T-helper 2 cell treated with Interferon-gamma antibody and Interleukin-4, amounts not matched to agents 5 μg/mL and 100 μg/mL, for 36 hours (primary cell): ENCODE measurements around the gene PGLYRP2.
A peak's percentile ranks its signal among the peaks of the same experiment; 100 is the strongest.

ENCODE experiments used
- DNase-seq: peaks from one replicate; pipeline ENCODE4 v3.0.0; 2021; ENCODE audit warnings: low spot score
- H3K27ac Mint-ChIP-seq: one replicate; pipeline ENCODE4 v1.8.0; 2021; ENCODE audit warnings: mild to moderate bottlenecking, mixed read lengths
- H3K27me3 Mint-ChIP-seq: one replicate; pipeline ENCODE4 v1.8.0; 2021; ENCODE audit warnings: low read depth, mixed read lengths
- H3K36me3 Mint-ChIP-seq: one replicate; pipeline ENCODE4 v1.8.0; 2021; ENCODE audit warnings: low read depth, mixed read lengths
- H3K4me1 Mint-ChIP-seq: one replicate; pipeline ENCODE4 v1.8.0; 2021; ENCODE audit warnings: low read depth, mixed read lengths
- H3K4me3 Mint-ChIP-seq: one replicate; pipeline ENCODE4 v1.8.0; 2022; ENCODE audit warnings: mild to moderate bottlenecking, moderate library complexity, mixed read lengths
- H3K9me3 Mint-ChIP-seq: one replicate; pipeline ENCODE4 v1.8.0; 2021; ENCODE audit warnings: mixed read lengths

Gene PGLYRP2

DNA sequence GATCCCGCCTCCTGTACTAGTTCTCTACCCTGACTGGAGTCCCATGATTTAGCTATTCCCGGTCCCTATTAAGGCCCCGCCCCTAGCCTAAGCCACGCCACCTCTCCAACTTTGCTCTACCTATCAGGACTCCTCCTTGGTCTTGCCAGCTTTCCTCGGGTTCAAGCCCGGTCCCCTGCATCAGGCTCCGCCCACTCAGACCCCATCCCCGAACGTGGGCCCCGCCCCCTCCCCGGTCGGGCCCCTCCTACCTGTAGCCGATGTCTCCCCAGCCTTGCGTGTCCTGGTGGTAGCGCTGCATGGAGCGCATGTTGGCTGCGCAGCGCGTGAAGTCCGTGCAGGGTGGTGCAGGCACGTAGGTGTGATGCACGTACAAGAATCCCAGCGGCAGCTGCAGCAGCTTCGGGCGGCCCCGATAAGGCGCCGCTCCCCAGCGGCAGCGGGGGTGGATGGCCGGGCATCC is 7.6 kb downstream of the PGLYRP2 start:
- Mint-ChIP-seq H3K27me3 (peaks cover 13% of the 10 kb centered on the region), H3K9me3 (no peaks in the 10 kb centered on the region), H3K4me3 (no peak overlapping the region), H3K36me3 (peaks cover 9% of the 10 kb centered on the region), H3K4me1 (peaks cover 34% of the 10 kb centered on the region), H3K27ac (no peak overlapping the region)
- DNase-seq = no peak

DNA sequence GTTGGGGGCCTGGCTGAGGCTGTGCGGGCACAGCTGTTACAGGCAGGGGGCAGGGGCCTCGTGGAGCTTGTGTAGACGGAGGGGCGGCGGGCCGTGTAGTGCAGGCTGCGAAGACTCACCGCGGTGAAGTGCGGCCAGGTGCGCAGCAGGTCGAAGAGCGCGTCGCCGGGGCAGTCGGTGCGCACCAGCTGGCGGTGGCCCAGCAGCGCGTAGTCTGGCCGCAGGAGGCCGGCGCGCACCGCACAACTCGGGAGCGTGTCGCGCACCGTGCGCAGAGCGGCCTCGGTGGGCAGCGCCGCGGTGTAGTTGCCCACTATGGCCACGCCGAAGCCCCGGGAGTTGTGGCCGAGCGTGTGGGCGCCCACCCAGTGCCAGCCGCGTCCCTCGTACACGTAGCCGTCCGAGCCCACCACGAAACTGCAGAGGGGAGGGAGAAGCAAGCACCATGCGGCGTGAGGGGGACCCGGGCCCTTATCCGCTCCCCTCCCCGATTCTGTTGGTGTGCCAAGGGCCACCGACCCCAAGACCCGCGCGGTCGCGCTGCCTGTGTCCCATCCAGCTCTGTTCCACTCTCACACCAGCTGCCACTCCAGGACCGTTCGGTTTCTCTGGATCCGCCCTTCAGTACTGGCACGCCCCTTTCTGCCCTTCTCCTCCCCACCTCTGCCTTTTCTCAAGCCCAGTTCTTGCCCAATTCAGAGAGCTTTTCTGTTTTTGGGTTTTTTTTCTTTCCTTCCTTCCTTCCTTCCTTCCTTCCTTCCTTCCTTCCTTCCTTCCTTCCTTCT is 9.6 kb downstream of the PGLYRP2 start:
- no peaks in the 10 kb centered on the region for H3K9me3 Mint-ChIP-seq
- peaks cover 44% of the 10 kb centered on the region for H3K4me1 Mint-ChIP-seq
- DNase-seq = no peak
- H3K4me3 Mint-ChIP-seq = peak overlapping the region; percentile 56
- H3K27me3 Mint-ChIP-seq = peaks cover 13% of the 10 kb centered on the region
- peak overlapping the region; percentile 17 for H3K27ac Mint-ChIP-seq
- peaks cover 12% of the 10 kb centered on the region for H3K36me3 Mint-ChIP-seq

DNA sequence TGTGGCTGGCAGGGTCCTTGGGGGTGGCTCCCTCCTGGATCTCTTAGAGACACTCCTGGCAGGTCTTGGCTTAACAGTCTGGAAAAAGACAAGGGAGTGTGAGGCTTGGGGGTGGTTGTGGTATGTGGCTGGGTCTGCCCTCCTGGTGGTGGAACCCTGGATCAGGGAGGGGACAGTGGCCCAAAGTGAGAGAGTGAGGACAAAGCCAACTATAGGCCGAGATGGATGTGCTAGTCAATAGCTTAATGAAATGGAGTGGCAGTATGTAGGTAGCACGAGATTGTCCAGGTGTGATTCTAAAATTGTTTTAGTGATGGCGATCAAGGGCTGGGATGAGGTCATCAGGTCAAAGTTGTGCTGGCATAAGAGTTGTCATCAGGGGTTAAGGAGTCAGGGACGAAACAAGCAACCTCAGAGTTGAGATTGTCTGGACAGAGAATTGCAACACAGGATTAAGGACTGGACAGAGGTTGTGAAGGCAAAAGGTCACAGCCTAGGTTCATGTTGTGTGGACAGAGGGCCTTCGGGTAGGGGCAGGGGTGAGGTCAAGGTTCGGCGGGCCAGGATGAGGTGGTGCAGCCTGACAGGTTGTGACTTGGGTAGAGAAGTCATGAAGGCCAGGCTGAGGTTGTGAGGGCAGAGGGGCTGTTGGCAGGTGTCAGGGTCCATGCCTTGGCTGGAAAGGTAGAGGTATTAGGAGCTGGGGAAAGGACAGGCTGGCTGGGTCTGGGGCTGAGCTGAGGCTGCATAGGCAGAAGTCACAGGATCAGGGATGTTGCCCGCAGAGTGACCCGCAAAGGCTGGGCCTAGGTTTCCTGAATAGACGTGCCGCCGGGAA is 10.4 kb downstream of the PGLYRP2 start:
- peaks cover 47% of the 10 kb centered on the region for H3K4me1 Mint-ChIP-seq
- H3K27ac Mint-ChIP-seq = no peak overlapping the region
- peak overlapping the region; percentile 38 for H3K4me3 Mint-ChIP-seq
- H3K27me3 Mint-ChIP-seq = peaks cover 13% of the 10 kb centered on the region
- peaks cover 14% of the 10 kb centered on the region for H3K36me3 Mint-ChIP-seq
- no peak for DNase-seq
- H3K9me3 Mint-ChIP-seq = no peaks in the 10 kb centered on the region

DNA sequence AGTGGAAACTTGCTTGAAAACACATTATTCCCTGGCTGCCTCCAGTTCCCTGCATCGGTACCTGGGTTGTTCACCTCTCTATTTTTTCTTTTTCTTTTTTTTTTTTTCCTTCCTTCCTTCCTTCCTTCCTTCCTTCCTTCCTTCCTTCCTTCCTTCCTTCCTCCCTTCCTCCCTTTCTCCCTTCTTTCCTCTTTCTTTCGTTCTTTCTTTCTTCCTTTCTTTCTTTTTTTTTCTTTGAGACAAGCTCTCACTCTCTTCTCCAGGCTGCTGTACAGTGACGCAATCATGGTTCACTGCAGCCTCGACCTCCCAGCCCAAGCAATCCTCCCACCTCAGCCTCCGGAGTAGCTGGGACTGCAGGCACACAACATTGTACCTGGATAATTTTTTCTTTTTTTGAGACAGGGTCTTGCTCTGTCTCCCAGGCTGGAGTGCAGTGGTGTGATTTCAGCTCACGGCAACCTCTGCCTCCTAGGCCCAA is 11.5 kb downstream of the PGLYRP2 start:
- peaks cover 22% of the 10 kb centered on the region for H3K36me3 Mint-ChIP-seq
- peak overlapping the region; percentile 63 for H3K4me3 Mint-ChIP-seq
- H3K4me1 Mint-ChIP-seq = peaks cover 47% of the 10 kb centered on the region
- peak overlapping the region; percentile 53 for H3K27ac Mint-ChIP-seq
- no peak for DNase-seq
- H3K27me3 Mint-ChIP-seq = peaks cover 13% of the 10 kb centered on the region
- no peaks in the 10 kb centered on the region for H3K9me3 Mint-ChIP-seq

DNA sequence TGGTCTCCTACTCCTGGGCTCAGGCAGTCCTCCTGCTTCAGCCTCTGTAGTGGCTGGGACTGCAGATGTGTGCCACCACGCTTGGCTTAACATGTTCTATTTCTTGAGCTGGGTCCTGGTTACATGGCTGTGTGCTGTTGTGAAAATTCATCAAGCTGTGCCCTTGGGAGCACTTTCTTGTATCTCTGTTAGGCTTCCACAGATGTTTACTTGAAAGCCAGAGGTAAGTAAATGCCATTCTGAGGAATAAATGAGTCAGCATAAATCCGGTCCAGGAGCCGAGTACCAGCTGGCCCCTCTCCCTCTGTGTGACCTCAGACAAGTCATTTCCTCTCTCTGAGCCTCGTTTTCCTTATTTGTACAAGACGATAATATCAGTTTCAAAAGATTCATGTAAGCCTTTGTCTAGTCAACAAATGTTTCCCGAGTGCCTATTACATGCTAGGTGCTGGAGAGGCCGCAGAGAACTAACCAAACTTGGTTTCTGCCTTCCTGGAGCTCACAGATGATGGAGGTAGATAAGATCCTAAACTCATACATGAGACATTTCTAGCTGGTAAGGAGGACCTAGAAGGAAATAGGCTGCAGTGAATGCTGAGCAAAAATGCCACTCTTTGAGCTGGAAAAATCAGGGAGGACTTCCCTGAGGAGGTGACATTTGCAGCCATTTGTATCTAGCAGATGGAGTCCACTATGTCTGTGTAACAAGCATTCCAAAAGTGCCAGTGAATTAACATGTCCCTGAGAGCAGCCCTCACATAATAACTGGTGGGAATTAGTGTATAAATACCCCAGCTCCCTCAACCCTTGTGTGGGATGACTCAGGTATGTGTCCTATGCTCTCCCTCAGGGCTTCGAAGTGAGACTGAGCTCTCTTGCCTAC is 12.2 kb downstream of the PGLYRP2 start:
- peak overlapping the region; percentile 92 for H3K27ac Mint-ChIP-seq
- peak overlapping the region; percentile 78 for H3K4me3 Mint-ChIP-seq
- H3K27me3 Mint-ChIP-seq = peaks cover 13% of the 10 kb centered on the region
- H3K4me1 Mint-ChIP-seq = peaks cover 52% of the 10 kb centered on the region
- DNase-seq = peak; percentile 82
- H3K9me3 Mint-ChIP-seq = no peaks in the 10 kb centered on the region
- H3K36me3 Mint-ChIP-seq = peaks cover 26% of the 10 kb centered on the region

DNA sequence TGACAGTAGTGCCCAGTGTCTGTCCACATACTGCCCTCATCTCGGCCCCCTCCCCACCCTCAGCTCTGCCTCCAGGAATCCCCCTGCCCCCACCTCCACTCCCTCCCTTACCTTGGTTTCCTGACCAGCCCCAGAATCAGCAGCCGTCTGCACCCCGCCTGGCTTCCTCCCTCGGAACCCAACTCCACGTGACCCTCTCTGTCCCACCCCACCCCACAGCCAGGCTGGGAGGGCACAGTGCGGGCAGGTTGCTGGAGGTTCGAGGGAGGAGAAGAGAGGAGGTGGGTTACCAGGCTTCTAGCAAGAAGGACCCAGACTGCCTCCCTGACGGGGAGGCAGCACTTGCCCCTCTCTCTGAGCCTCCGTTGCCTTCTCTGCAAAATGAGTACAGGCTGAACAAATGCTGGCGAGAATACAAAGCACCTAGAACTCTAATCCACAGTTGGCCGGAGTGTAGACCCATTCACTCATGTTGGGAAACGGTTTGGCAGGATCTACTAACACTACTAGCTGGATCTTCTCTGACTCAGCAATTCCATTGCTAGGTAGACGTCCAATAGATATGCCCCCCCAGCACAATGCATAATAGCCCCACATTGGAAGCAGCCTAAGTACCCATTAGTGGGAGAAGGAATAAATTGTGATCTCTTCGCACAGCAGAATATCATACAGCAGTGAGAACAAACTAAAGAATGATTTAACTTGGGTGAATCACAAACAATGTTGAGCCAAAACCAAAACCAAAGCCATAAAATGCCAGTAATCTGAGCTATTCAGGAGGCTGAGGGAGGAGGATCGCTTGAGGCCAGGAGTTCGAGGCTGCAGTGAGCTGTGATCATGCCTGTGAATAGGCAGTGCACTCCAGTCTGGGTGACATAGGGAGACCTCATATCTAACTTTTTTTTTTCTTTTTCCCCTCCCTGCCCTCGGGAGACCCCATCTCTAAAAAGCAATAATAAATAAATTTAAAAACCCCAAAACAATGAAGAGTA is 14.6 kb downstream of the PGLYRP2 start, which contains the start of gene RASAL3:
Gene RASAL3 (minus strand): TSS at position 151 of the 992 bp plus-strand sequence. CDS start 186 bp downstream, outside the sequence.
- Mint-ChIP-seq H3K4me3 (peak within 1 kb of the TSS; percentile 92), H3K4me1 (peaks cover 58% of the 10 kb centered on the region), H3K27me3 (peaks cover 9% of the 10 kb centered on the region), H3K9me3 (no peaks in the 10 kb centered on the region), H3K36me3 (peaks cover 42% of the 10 kb centered on the region), H3K27ac (peak within 1 kb of the TSS; percentile 88)
- DNase-seq = peak; percentile 50

DNA sequence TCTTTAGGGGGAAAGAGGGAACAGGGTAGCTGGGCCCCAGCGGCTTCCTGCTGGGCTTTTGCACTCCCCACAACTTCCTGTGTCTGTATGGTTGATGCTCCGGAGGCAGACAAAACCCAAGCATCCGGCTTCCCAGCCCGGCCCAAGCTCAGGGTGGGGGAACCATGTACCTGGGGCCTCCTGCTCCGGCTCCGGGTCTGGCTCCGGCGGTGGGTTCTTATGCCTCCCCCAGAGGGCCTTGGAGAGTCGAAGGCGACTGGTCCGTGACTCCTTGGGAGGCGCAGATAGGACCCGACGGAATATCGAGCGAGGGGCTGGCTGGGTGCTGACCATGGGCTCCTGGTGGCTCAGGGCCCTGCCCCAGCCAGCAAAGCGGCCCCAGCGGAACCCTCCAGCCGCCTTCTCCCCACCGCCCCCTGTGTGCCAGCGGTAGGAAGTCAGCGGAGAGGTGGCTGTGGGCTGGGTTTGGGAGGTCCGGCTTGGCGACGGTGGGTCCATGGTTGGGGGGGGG is 15.4 kb downstream of the PGLYRP2 start:
- DNase-seq = peak; percentile 66
- H3K4me3 Mint-ChIP-seq = peak overlapping the region; percentile 92
- no peaks in the 10 kb centered on the region for H3K9me3 Mint-ChIP-seq
- H3K36me3 Mint-ChIP-seq = peaks cover 45% of the 10 kb centered on the region
- peaks cover 4% of the 10 kb centered on the region for H3K27me3 Mint-ChIP-seq
- peaks cover 54% of the 10 kb centered on the region for H3K4me1 Mint-ChIP-seq
- peak overlapping the region; percentile 88 for H3K27ac Mint-ChIP-seq

DNA sequence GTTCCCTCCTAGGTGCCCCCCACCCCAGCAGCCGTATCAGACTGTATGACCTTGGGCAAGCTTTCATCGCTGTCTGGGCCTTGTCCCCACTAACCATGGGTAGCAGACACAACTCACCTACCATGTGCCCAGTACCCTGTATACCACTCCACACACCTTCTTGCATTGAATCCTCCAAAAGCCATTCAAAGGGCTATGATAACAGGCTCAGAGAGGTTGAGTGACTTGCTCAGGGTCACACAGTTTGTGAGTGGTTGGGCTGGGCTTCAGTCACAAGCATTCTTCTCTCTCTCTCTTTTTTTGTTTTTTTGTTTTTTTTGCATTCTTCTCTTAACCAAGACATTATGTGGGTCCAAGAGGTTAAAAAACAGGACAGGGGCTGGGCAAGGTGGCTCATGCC is 17.6 kb downstream of the PGLYRP2 start:
- Mint-ChIP-seq H3K27me3 (no peaks in the 10 kb centered on the region), H3K36me3 (peaks cover 47% of the 10 kb centered on the region), H3K9me3 (no peaks in the 10 kb centered on the region), H3K27ac (peak overlapping the region; percentile 55), H3K4me3 (peak overlapping the region; percentile 92), H3K4me1 (peaks cover 35% of the 10 kb centered on the region)
- no peak for DNase-seq

DNA sequence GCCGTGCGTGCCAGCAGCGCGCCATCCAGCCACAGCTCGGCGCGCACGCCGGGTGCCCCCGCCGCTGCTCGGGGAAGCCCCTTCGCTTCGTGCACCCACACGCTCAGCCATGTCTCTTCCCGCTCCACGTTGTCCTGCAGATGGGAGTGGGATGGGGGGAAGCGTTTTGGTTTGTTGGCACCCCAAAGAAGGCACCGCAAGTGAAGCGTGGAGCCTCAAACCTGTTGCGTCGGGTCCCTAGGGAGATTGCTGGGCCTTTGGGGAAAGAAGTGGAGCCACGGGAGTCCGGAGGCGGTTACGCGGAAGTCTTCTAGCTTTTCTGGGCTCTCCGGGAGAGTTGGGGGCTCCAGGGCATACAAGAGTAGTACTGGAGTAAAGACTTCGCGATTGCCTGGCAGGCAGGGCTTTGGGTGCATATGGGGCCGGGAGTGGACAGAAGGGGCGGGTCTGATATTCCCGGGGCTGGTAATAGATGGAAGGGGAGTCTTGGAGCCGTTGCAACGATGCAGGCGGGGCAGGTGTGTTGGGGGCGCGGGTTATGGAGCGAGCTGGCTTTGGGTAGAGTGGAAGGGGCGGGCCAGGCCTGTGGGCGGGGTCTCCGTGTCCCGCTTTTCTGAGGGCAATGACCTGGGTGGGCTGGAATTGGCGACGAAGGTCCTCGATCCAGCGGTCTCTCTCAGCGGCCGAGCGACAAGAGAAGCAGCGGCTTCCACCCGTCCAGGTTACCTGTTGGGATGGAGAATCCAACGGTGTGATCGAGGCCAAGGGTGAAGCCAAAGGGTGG is 21.4 kb downstream of the PGLYRP2 start:
- H3K4me1 Mint-ChIP-seq = peaks cover 16% of the 10 kb centered on the region
- H3K36me3 Mint-ChIP-seq = peaks cover 68% of the 10 kb centered on the region
- H3K9me3 Mint-ChIP-seq = no peaks in the 10 kb centered on the region
- H3K27me3 Mint-ChIP-seq = no peaks in the 10 kb centered on the region
- no peak for DNase-seq
- no peak overlapping the region for H3K4me3 Mint-ChIP-seq
- peak overlapping the region; percentile 60 for H3K27ac Mint-ChIP-seq

DNA sequence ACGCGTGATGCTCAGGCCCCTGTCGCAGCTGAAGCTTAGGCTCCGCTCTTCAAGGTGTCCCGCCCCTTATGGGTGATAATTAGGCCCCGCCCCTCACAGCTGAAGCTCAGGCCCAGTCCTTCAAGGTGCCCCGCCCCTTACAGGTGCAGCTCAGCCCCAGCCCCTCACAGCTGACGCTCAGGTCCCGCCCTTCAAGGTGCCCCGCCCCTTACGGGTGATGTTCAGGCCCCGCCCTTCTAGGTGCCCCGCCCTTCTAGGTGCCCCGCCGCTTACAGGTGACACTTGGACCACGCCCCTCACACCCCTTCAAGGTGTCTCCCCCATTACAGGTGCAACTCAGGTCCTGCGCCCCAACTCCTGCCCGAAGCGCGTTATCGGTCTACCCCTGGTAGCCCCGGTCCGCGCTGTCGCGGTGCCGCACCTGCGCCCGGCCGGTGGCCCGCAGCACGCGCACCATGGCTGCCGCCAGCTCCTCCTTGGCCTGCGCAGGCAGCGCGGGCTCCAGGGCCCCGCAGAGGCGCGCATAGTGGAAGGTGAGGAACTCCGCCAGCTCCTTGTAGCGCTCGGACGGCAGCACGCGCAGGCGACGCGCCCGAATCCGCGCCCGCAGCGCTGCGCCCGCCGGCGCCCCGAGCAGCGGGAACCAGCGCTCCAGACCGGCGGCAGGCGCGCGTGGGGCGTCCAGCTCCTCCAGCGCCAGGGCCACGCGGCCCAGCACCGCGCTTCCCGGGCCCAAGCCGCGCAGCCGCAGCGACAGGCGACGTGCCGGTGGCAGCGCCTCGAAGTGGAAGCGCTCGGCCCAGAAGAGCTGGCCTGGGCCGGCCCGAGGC is 22.2 kb downstream of the PGLYRP2 start:
- H3K4me1 Mint-ChIP-seq = peaks cover 12% of the 10 kb centered on the region
- H3K9me3 Mint-ChIP-seq = no peaks in the 10 kb centered on the region
- no peak for DNase-seq
- peaks cover 67% of the 10 kb centered on the region for H3K36me3 Mint-ChIP-seq
- no peaks in the 10 kb centered on the region for H3K27me3 Mint-ChIP-seq
- no peak overlapping the region for H3K27ac Mint-ChIP-seq
- H3K4me3 Mint-ChIP-seq = no peak overlapping the region

DNA sequence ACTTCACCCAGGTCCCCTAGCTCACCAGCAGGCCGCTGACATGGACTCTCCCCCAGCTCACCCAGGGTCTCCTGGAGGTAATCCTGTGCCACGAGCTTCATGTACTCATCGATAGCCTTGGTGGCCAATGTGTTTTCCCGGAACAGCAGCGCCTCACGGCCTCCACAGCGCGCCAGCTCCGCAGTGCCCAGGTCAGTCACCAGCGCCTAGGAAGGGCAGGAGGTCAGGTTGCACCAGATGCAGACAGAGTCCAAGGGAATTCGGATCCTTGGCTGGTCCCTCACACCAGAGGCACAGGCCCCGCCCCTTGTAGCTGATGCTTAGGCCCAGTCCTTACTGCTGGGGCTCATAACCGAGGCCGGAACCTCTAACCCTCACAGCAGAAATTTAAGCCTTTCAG is 22.9 kb downstream of the PGLYRP2 start:
- Mint-ChIP-seq H3K27ac (no peak overlapping the region), H3K4me1 (peaks cover 7% of the 10 kb centered on the region), H3K4me3 (no peak overlapping the region), H3K27me3 (no peaks in the 10 kb centered on the region), H3K36me3 (peaks cover 68% of the 10 kb centered on the region), H3K9me3 (no peaks in the 10 kb centered on the region)
- no peak for DNase-seq
